ENCODE measurements around the gene SULF2.

SULF2 gene

GRCh38 chr20:47631078-47631477 is 154.2 kb downstream of the SULF2 start:
- Histone ChIP-seq H3K36me3 (ENCODE audit: insufficient read depth, low read length) (peaks cover 20% of the 10 kb centered on the region; the same call in 1 of the 2 replicates), H3K4me1 (ENCODE audit: control insufficient read depth, insufficient read depth, low read length, unreplicated experiment) (no peaks in the 10 kb centered on the region), H2AFZ (ENCODE audit: low read length, unreplicated experiment) (no peak overlapping the region), H3K27ac (ENCODE audit: low read depth, low read length) (no peak overlapping the region), H3K4me3 (ENCODE audit: low read depth, low read length) (no peak overlapping the region), H3K27me3 (ENCODE audit: insufficient read depth, low read length) (no peaks in the 10 kb centered on the region), H3K79me2 (ENCODE audit: control insufficient read depth, insufficient read depth, low read length, unreplicated experiment) (no peaks in the 10 kb centered on the region)

GRCh38 chr20:47629907-47630306 is 155.4 kb downstream of the SULF2 start:
- Histone ChIP-seq H2AFZ (ENCODE audit: low read length, unreplicated experiment) (no peak overlapping the region), H3K27ac (ENCODE audit: low read depth, low read length) (no peak overlapping the region), H3K79me2 (ENCODE audit: control insufficient read depth, insufficient read depth, low read length, unreplicated experiment) (no peaks in the 10 kb centered on the region), H3K36me3 (ENCODE audit: insufficient read depth, low read length) (peaks cover 20% of the 10 kb centered on the region; the same call in 1 of the 2 replicates), H3K4me3 (ENCODE audit: low read depth, low read length) (no peak overlapping the region), H3K4me1 (ENCODE audit: control insufficient read depth, insufficient read depth, low read length, unreplicated experiment) (no peaks in the 10 kb centered on the region), H3K27me3 (ENCODE audit: insufficient read depth, low read length) (no peaks in the 10 kb centered on the region)

- no peak overlapping the region for H2AFZ ChIP-seq (ENCODE audit: low read length, unreplicated experiment)
- H3K36me3 ChIP-seq (ENCODE audit: insufficient read depth, low read length), result peaks cover 19% of the 10 kb centered on the region; the same call in 1 of the 2 replicates
- no peaks in the 10 kb centered on the region for H3K4me1 ChIP-seq (ENCODE audit: control insufficient read depth, insufficient read depth, low read length, unreplicated experiment)
- no peak overlapping the region for H3K4me3 ChIP-seq (ENCODE audit: low read depth, low read length)
- no peaks in the 10 kb centered on the region for H3K27me3 ChIP-seq (ENCODE audit: insufficient read depth, low read length)
- H3K27ac ChIP-seq (ENCODE audit: low read depth, low read length), result no peak overlapping the region
- no peaks in the 10 kb centered on the region for H3K79me2 ChIP-seq (ENCODE audit: control insufficient read depth, insufficient read depth, low read length, unreplicated experiment)
These were observed 157.7 kb downstream of the SULF2 start for GRCh38 chr20:47627540-47627939.

DNA sequence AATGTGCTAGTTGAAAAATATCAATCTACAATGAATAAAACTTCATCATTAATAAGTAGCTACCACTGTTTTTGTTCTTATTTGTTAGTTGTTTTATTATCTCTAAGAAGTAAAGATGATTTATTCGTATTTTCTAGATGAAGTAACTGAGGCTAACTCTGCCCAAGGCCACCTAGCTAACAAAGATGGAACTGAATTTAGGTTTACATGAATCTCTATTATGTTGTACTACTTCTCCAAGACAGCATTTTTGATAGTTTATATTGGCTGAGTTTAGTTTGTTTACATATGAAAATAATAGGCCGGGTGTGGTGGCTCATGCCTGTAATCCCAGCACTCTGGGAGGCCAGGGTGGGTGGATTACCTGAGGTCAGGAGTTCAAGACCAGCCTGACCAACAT is 162.1 kb downstream of the SULF2 start:
- H3K79me2 ChIP-seq (ENCODE audit: control insufficient read depth, insufficient read depth, low read length, unreplicated experiment), result no peaks in the 10 kb centered on the region

GRCh38 chr20:47622118-47622665 is 163.1 kb downstream of the SULF2 start:
- Histone ChIP-seq H3K4me3 (ENCODE audit: low read depth, low read length) (no peak overlapping the region), H3K36me3 (ENCODE audit: insufficient read depth, low read length) (peaks cover 6% of the 10 kb centered on the region; the same call in 1 of the 2 replicates), H2AFZ (ENCODE audit: low read length, unreplicated experiment) (no peak overlapping the region), H3K27ac (ENCODE audit: low read depth, low read length) (no peak overlapping the region), H3K27me3 (ENCODE audit: insufficient read depth, low read length) (no peaks in the 10 kb centered on the region), H3K4me1 (ENCODE audit: control insufficient read depth, insufficient read depth, low read length, unreplicated experiment) (peaks cover 4% of the 10 kb centered on the region), H3K79me2 (ENCODE audit: control insufficient read depth, insufficient read depth, low read length, unreplicated experiment) (no peaks in the 10 kb centered on the region)

More for the DNA sequence above, 162.1 kb downstream of the SULF2 start:
- Histone ChIP-seq H2AFZ (ENCODE audit: low read length, unreplicated experiment) (no peak overlapping the region), H3K4me1 (ENCODE audit: control insufficient read depth, insufficient read depth, low read length, unreplicated experiment) (peaks cover 4% of the 10 kb centered on the region), H3K4me3 (ENCODE audit: low read depth, low read length) (no peak overlapping the region), H3K36me3 (ENCODE audit: insufficient read depth, low read length) (peaks cover 12% of the 10 kb centered on the region; the same call in 1 of the 2 replicates), H3K27me3 (ENCODE audit: insufficient read depth, low read length) (no peaks in the 10 kb centered on the region), H3K27ac (ENCODE audit: low read depth, low read length) (no peak overlapping the region)

GRCh38 chr20:47620808-47621805 is 164.2 kb downstream of the SULF2 start:
- peaks cover 3% of the 10 kb centered on the region; the same call in 1 of the 2 replicates for H3K36me3 ChIP-seq (ENCODE audit: insufficient read depth, low read length)
- H3K27ac ChIP-seq (ENCODE audit: low read depth, low read length), result no peak overlapping the region
- peaks cover 5% of the 10 kb centered on the region for H3K79me2 ChIP-seq (ENCODE audit: control insufficient read depth, insufficient read depth, low read length, unreplicated experiment)

DNA sequence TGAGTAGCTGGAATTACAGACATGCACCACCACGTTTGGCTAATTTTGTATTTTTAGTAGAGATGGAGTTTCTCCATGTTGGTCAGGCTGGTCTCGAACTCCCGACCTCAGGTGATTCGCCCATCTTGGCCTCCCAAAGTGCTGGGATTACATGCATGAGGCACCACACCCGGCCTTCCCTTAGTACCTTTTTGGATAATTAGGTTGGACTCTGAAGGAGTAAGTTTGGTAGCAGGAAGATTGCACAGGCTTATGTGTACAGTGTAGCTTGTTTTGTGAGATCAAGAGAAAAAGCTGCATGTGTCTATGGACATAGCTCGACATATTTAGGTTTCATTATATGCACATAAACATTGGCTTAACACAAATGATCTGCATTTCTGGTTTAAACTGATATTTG is 166.8 kb downstream of the SULF2 start:
- Histone ChIP-seq H3K36me3 (ENCODE audit: insufficient read depth, low read length) (no peaks in the 10 kb centered on the region), H3K4me3 (ENCODE audit: low read depth, low read length) (no peak overlapping the region), H3K27ac (ENCODE audit: low read depth, low read length) (no peak overlapping the region), H3K27me3 (ENCODE audit: insufficient read depth, low read length) (no peaks in the 10 kb centered on the region), H3K4me1 (ENCODE audit: control insufficient read depth, insufficient read depth, low read length, unreplicated experiment) (peaks cover 4% of the 10 kb centered on the region), H2AFZ (ENCODE audit: low read length, unreplicated experiment) (no peak overlapping the region), H3K79me2 (ENCODE audit: control insufficient read depth, insufficient read depth, low read length, unreplicated experiment) (peaks cover 15% of the 10 kb centered on the region)

More at GRCh38 chr20:47620808-47621805, 164.2 kb downstream of the SULF2 start:
- Histone ChIP-seq H3K4me3 (ENCODE audit: low read depth, low read length) (no peak overlapping the region), H2AFZ (ENCODE audit: low read length, unreplicated experiment) (no peak overlapping the region), H3K27me3 (ENCODE audit: insufficient read depth, low read length) (no peaks in the 10 kb centered on the region), H3K4me1 (ENCODE audit: control insufficient read depth, insufficient read depth, low read length, unreplicated experiment) (peaks cover 4% of the 10 kb centered on the region)

- Histone ChIP-seq H2AFZ (ENCODE audit: low read length, unreplicated experiment) (no peak overlapping the region), H3K4me3 (ENCODE audit: low read depth, low read length) (no peak overlapping the region), H3K36me3 (ENCODE audit: insufficient read depth, low read length) (no peaks in the 10 kb centered on the region), H3K27ac (ENCODE audit: low read depth, low read length) (no peak overlapping the region), H3K4me1 (ENCODE audit: control insufficient read depth, insufficient read depth, low read length, unreplicated experiment) (peaks cover 14% of the 10 kb centered on the region), H3K27me3 (ENCODE audit: insufficient read depth, low read length) (no peaks in the 10 kb centered on the region), H3K79me2 (ENCODE audit: control insufficient read depth, insufficient read depth, low read length, unreplicated experiment) (peaks cover 34% of the 10 kb centered on the region)
These were observed 170.5 kb downstream of the SULF2 start for GRCh38 chr20:47614703-47615309.

GRCh38 chr20:47612670-47613069 is 172.6 kb downstream of the SULF2 start:
- Histone ChIP-seq H2AFZ (ENCODE audit: low read length, unreplicated experiment) (no peak overlapping the region), H3K36me3 (ENCODE audit: insufficient read depth, low read length) (no peaks in the 10 kb centered on the region), H3K27me3 (ENCODE audit: insufficient read depth, low read length) (no peaks in the 10 kb centered on the region), H3K4me3 (ENCODE audit: low read depth, low read length) (no peak overlapping the region), H3K27ac (ENCODE audit: low read depth, low read length) (no peak overlapping the region), H3K79me2 (ENCODE audit: control insufficient read depth, insufficient read depth, low read length, unreplicated experiment) (peaks cover 43% of the 10 kb centered on the region), H3K4me1 (ENCODE audit: control insufficient read depth, insufficient read depth, low read length, unreplicated experiment) (peaks cover 22% of the 10 kb centered on the region)

- Histone ChIP-seq H3K27ac (ENCODE audit: low read depth, low read length) (no peak overlapping the region), H2AFZ (ENCODE audit: low read length, unreplicated experiment) (no peak overlapping the region), H3K79me2 (ENCODE audit: control insufficient read depth, insufficient read depth, low read length, unreplicated experiment) (peaks cover 44% of the 10 kb centered on the region), H3K4me1 (ENCODE audit: control insufficient read depth, insufficient read depth, low read length, unreplicated experiment) (peaks cover 28% of the 10 kb centered on the region), H3K4me3 (ENCODE audit: low read depth, low read length) (no peak overlapping the region), H3K27me3 (ENCODE audit: insufficient read depth, low read length) (no peaks in the 10 kb centered on the region), H3K36me3 (ENCODE audit: insufficient read depth, low read length) (no peaks in the 10 kb centered on the region)
These were observed 173.5 kb downstream of the SULF2 start for GRCh38 chr20:47611785-47612184.

Data from ACC112 (cell line).